HG02759 (cell line): ENCODE measurements around the gene CTNNA3.

Experiments used
- ATAC-seq: cut with Tn5 transposase; IDR thresholded peaks from one replicate; pipeline ENCODE4 v1.9.1; 2021; ENCODE audit warnings: mild to moderate bottlenecking, moderate library complexity; ENCODE audit not compliant: unreplicated experiment

Gene CTNNA3

DNA sequence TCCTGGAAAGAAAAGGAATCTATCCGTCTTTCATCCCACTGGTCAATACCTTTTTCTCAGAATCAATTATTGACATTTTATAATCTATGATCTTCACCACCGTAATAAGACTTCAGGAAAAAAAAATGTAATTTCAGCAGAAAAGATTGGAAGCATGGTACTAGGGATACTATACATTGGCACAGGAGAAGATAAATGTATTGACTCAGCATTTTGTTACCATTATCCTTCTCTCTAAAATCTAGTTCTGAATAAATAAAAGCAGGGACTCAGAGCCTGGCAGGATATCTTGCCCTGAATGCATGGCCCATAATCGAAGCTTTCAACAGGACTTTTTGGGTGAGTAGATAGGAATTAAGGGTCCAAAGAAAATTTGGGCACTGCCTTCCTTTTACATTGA, 649.5 kb downstream of the CTNNA3 start:
- no peak for ATAC-seq

DNA sequence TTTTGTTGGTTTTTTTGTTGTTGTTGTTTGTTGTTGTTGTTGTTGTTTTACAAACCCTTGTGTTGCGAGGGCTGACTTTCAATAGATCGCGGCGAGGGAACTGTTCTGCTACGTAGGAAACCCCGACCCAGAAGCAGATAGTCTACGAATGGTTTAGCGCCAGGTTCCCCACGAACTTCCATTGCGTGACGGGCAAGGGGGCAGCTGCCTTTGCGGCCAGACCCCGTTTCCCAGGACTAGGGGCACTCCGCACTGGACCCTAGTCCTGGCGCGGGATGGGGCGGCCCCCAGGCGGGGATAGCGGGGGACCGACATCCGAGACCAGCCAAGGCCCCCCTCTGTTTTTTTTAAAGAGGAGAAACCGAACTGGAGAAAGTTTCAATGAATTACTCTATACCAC, 650.6 kb downstream of the CTNNA3 start:
- no peak for ATAC-seq

DNA sequence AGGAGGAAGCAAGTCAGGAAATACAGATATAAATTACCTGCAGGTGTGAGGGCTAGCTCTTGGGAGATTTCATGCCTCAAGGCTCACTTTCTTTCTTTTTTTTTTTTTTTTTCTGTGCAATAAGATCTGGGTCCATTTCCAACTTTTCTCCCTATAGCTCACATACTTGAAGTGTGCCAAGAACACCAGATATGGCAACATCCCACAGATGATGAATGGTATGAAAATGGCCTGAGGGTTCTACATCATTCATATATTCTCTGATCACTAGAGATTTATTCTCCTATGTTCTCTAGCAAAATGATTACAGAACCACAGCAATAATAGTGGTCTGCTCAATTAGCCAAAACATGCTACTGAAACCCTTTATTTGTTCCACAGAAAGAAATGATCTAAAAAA, 653.0 kb downstream of the CTNNA3 start:
- ATAC-seq = no peak

DNA sequence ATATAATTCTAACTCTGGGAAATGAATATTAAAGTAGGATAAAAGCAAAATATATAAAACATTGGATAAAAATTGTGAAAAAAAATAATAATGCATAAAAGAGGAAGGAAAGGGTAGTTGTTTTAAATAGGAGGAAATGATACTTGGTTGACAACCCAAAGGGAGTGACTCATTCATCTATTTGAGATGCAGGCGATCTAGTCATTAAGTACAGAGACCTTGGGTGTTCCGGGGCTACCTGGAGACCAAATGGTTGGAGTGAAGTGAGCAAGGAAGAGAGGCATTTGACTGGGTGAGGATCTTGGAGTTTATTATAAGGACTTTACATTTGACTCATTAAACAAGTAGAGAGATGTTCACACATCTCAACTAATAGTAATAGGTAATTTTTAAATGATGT, 659.2 kb downstream of the CTNNA3 start:
- ATAC-seq = no peak

DNA sequence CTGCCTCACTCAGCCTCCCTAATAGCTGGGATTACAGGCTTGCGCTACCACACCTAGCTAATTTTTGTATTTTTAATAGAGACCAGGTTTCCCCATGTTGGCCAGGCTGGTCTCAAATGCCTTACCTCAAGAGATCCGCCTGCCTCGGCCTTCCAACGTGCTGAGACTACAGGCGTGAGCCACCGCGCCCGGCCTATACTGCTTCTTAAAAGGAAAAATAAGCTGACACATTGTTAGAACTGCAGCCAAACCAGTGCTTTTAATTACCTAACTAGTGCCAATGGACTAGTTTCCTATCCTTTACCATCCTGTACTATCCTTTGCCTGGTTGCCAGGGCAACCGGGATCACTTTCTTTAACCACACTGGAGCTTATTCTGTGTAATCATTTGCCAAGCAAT, 662.1 kb downstream of the CTNNA3 start:
- ATAC-seq = no peak

DNA sequence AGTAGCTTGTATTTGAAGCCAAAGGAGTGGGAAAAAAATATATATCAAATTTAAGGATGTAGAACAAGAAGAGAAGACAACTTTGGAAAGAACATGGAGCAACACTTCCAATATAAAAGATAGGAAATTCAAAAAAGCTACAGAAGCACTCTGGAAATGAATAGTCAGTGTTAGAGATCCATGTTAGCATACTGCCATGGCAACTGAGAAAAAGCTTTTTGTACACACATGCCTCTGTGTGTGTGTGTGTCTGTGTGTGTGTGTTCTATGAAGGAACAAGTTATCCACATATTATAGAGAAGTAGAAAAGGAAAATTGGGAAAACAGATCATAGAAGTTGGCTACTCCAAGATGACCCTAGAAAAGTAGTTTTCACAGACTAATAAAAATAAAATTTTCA, 673.9 kb downstream of the CTNNA3 start:
- ATAC-seq = no peak

DNA sequence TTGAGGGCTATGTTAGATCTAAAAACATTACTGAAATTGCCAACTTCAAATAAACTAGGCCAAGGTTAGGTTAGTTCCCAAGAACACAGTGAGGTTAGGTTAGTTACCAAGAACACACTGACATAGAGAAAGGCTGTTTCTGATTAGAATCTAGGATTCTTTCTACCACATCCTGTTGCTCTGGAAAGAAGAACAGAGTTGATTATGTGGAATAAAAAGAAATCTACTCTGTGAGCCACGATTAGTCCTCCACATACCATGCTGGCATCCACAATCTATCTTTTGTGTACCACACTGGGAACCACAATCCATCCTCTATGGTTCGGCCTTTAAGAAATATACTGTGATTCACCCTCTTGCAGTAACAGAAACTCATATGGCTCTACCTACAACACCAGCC, 678.8 kb downstream of the CTNNA3 start:
- no peak for ATAC-seq

DNA sequence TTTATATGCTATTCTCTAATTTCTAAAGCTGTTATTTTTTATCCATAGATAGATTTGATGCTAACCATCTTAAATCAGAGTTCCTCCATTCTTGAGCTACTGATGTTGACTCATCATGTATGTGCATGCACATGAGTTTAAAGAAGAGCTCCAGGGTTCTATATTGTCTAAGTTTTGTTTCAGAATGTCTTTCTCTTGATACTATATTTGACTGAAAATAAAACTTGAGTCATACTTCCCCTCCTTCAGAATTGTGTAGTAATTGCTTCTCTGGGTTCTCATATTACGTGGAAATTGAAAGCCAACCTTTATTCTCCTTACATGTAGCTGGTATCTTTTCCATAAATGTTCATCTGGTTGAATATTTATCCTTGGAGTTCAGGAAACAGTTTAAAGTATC, 680.8 kb downstream of the CTNNA3 start:
- ATAC-seq = no peak

DNA sequence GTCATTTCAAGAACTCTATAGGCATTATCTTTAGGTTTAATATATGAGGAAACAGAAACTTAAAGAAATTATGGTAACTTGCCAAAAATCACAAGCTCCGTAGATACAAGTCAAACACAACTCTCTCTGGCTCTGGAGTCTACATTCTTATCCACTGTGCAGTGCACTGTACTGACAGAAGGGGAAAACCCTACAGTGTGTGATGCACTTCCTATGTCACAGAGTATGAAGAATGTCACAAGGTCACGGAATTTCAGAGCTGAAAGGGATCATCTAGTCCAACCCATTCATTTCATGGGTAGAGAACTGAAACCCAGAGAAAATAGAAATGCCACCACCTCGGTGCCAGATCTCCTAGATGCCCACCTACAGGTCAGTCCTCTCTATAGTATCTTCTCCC, 684.0 kb downstream of the CTNNA3 start:
- no peak for ATAC-seq

DNA sequence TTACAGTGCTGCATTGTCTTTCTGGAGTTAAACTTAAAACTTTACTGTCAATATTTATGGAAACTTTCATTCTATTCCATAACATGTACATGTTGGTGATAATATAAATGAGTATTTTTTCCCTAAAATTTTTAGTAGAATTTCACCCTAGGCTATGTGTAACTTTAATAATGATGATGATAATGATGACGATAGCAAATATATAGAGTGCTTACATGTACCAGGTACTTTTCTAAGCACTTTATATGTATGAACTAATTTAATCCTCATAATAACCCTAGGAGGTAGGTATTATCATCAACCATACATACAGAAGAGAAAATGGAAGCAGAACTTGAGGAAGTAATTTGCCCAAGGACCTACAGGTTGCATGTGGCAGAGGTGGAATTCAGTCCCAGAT, 684.5 kb downstream of the CTNNA3 start:
- no peak for ATAC-seq

DNA sequence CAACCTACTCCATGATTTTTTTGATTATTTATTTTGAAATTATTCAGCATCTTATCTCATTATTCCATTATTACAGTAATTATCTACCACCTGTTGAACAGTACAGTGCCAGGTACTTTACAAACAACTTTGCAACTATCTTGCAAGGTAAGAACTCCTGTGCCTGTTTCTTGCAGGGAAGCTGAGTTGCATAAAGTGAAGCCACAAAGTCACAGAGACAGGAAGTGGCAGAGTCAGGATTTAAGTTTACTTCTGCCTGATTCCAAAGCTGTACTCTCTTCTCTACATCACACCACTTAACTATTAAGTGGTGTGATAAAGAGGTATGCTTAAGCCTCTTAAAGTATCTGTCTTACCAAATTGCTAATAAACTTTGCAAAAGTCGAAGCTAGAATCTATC, 690.0 kb downstream of the CTNNA3 start:
- ATAC-seq = no peak

DNA sequence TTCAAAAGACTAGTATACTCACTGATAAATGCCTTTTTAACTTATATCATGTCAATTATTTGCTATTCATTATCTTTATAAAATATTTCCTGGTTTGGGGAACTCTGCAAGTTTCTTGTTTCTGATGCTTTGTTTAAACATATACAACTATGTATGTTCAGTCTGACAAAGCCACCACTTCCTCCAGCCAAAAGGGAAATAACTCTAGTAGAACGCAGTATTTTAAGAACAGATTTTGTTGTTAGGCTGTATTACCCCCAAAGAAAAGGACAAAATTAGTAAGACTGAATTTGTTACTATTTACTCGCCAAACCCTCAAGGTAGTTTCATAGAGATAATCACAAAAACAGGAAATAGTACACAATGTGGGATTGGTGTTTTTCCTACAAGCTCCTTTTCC, 691.3 kb downstream of the CTNNA3 start:
- no peak for ATAC-seq

DNA sequence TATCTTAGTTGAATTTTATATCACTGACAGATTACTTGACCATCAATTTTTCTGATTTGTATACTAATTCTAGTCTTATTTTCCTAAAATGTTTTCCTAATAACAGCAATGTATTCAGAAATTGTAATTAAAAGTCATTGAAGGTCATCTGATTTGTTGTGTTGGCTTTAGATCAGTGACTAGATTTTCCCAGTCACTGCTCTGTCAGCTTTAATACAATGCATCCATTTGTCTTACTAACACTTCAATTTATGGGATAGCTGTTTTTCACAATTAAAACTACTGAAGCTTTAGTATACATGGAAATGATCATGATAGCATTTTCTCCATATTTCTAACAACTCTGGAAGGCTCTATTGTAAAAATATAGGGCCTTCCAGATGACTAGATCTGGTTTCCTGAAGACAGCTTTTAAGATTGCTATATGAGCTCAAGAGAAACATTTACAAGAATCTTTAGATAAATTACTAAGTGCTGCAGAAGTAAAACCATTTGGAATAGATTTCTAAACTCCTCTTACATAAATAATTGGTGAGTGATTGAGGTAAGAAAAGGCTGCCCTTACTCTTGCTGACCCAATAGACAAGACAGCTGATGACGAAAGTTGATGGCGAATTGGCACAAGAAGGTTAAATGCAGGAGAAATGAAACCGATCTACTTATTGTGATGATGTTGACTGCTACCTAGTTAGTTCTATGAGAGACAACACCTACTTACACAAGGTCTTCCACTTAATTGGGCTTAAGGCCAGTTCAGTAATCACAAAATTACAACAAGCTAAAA, 696.0 kb downstream of the CTNNA3 start:
- ATAC-seq = no peak

DNA sequence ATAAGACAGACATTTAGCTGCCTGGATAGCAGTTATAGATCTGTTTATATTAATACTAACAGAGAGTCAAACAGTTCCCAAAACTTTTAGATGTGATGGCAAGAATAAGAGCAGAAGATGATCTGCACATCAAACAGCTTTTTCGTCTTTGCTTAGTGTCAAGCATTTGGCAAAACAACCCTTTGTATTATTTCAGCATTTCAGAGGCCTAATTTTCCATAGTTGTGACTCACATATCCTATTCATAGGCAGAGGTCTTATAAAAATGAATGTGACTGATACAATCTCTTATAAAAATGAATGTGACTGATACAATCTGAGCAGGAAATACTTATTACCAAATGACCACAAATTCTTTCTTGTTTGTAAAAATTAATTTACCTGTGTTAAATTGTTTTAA, 699.0 kb downstream of the CTNNA3 start:
- no peak for ATAC-seq

DNA sequence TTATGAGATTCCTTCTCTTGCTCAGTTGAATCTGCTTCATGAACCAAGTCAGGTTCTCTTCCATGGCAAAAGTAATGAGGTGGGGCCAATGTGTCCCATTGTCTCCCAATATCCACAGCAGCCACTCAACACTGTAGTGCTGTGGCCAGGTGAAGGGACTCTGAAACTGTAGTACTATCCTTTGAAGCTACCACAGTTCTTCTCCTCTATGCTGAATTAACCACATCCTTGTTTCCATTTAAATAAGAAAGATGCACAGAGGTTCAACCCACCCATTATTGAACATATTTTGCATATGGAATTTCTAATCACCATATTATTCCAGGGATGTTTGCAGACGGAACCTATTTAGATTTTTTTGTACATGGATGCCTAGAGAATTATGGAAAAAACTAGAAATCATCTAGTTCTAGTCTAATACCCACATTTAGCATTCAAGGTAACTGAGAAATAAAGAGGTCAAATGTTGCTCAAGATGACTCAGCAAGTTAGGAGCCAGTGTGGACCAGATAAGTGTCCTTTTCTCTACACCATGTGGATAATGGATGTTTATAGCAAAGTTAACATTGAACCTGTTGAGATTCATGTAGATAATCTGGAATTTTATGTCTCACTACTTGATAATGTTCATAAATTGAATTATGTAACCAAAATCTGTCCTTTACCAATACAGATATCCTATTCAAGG, 705.7 kb downstream of the CTNNA3 start:
- no peak for ATAC-seq

DNA sequence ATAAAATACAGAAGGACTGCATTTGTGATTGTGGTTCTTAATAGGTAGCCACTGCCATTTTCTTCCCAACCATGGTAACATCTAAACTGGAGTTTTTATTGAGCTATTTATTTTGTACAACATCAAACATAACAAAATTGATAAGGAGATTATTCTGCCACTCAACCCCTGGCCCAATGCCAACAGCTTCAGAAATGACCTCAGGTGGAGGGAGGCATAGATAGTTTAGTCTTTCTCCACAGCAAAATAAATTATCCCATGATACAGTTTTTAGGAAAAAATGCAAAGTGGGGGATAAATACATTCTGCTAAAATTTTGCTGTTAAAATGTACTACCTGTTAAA, 712.5 kb downstream of the CTNNA3 start:
- no peak for ATAC-seq

DNA sequence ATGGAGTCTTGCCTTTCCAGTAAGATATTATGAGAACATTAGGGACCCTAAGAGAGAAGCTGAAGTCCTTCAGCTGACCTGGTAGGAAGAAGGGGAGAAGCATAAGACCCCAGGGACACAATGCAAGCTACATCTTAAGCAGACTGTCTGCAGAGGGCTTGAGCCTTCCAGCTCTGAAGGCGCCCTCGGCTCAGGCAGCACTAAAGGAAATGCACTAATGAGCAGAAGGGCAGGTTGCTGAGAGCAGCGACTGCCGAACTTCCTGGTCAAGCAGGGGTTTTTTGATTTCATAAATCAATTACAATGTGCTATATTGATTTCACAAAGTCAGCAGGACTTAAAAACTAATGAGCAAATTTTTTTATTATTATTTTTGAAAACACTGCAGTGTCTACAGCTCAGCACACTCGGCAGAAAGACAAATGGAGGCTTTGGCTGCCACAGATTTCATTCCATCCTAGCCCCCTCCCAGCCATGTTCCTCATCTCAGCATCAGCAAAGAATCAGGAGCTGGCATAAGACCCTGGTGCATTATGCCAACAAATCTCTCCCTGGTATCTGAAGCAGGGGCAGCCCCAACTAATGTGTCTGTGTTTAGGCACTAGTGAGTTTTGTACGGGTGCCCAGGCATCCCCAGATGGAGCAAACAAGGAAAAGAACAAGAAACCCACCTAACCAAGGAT, 713.1 kb downstream of the CTNNA3 start:
- no peak for ATAC-seq

DNA sequence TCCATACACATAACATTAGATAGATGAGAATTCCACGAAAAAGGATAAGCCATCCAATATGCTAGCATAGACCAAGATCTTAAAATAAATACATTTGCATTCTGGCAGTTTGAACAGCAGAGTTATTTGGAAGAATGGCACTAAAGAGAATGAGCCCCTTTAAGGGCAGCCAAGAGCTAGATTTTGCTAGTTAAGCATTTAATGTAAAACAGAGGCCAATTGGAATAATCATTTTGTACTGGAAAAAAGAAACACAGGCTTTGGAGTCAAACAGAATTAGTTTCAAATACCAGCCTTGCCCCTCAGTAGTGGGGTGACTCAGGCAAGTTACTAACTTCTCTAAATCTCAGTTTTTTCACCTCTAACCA, 714.0 kb downstream of the CTNNA3 start:
- ATAC-seq = no peak

DNA sequence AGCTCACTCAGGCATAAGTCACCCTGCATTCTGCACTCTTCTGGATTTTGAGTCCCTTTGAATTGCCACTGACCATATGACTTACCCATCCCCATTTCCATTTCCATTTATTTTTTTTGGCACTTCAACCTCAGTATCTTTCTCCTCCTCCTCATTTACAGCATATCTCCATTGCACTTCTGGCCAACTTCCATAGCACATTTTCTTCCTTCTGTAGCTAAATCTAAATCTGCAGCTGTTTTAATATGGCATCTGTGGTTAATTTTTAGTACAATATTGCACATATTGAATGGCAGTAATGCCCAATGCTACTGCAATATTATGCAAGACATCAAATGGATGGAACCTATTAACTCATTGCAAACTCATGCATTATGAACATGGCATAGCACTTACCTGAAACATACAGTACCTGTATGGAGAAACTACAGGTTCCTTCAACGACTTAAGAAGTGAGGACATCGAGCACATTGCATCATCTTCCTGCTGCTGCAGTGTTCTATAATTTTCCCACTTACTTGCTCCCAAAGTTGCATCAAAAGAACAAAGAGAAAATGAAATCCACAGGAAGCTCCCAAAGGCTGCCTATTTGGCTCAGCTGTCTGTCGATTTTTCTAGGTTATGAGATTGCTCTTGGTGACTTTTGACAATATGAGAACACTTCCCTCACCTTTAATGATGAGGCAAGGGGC, 714.5 kb downstream of the CTNNA3 start:
- ATAC-seq = no peak

DNA sequence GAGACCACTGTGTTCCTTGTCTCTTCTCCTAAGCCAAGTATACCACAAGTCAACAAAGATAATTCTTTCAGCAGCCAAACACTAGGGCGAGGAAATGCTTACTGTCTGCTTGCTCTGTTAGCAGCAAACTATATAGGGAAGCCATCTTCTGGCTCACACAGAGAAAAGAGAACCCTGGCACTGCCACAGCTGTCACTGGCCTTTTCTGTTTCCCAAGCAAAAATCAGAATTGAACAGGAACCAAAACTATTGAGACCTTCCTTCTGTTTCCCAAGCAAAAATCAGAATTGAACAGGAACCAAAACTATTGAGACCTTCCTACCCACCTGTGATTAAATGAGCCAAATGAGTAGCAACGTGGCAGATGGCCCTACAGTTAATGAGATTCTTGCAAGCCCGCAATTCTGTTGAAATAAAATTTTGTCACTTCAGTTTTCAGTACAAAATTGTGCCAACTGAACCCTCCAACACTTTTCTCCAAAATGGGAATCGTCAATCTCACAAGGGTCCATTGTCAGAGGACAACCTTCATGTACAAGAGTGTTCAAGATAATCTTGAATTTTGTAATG, 715.7 kb downstream of the CTNNA3 start:
- no peak for ATAC-seq

DNA sequence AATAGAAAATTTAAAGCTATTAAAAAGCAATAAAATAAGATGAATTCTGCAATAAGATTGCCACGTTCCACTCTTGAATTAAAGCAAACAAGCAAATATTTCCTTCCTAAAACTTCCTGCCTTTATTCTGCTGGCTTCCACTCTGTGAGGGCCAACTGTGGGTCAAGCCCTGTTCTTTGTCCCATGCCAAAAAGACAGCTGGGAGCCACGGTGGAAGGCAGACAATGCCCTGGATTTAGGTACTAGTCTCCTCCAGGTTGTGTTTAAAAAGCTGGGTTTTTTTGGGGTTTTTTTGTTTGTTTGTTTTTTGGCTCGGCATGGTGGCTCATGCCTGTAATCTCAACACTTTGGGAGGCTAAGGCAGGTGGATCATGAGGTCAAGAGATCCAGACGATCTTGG, 731.0 kb downstream of the CTNNA3 start:
- ATAC-seq = no peak
